GM23248 (cell line): ENCODE data around the gene ACKR3. TPM values are rescaled to one million over a fixed set of nuclear protein-coding genes. Genes with fewer than 3 reads are reported as not detected.

ENCODE experiments used
- DNase-seq: peaks from one replicate; pipeline ENCODE4 v3.0.0-alpha.2; 2015
- H2AFZ ChIP-seq: fragments of 200-600 bp; sonication (generic); 2 replicates; pipeline ENCODE4 v1.6.1; 2016; ENCODE audit warnings: antibody characterized with exemption
- H3F3A ChIP-seq: fragments of 200-600 bp; sonication (generic); 2 replicates; pipeline ENCODE4 v1.6.1; 2016; ENCODE audit warnings: mild to moderate bottlenecking, antibody characterized with exemption, mixed run types; ENCODE audit not compliant: insufficient read depth
- H3K27ac ChIP-seq: fragments of 200-600 bp; sonication (generic); 2 replicates; pipeline ENCODE4 v1.5.1; 2016; ENCODE audit warnings: mild to moderate bottlenecking
- H3K27me3 ChIP-seq: fragments of 200-600 bp; sonication (generic); replicated peaks from 2 replicates; pipeline ENCODE4 v1.6.1; 2016; ENCODE audit warnings: mild to moderate bottlenecking; ENCODE audit not compliant: insufficient read depth
- H3K36me3 ChIP-seq: fragments of 200-600 bp; sonication (generic); 2 replicates; pipeline ENCODE4 v1.6.1; 2016; ENCODE audit warnings: low read depth, mild to moderate bottlenecking
- H3K4me1 ChIP-seq: fragments of 200-600 bp; sonication (generic); 2 replicates; pipeline ENCODE4 v1.6.1; 2016; ENCODE audit warnings: mild to moderate bottlenecking; ENCODE audit not compliant: insufficient read depth
- H3K4me2 ChIP-seq: fragments of 200-600 bp; sonication (generic); one replicate; pipeline ENCODE4 v1.6.1; 2016; ENCODE audit warnings: mild to moderate bottlenecking; ENCODE audit not compliant: unreplicated experiment
- H3K4me3 ChIP-seq: fragments of 200-600 bp; sonication (generic); 2 replicates; pipeline ENCODE4 v1.5.1; 2016; ENCODE audit warnings: mild to moderate bottlenecking
- H3K79me2 ChIP-seq: fragments of 200-600 bp; sonication (generic); 2 replicates; pipeline ENCODE4 v1.6.1; 2016; ENCODE audit warnings: mild to moderate bottlenecking; ENCODE audit not compliant: insufficient read depth
- H3K9ac ChIP-seq: fragments of 200-600 bp; sonication (generic); 2 replicates; pipeline ENCODE4 v1.6.1; 2016; ENCODE audit warnings: mild to moderate bottlenecking
- H3K9me2 ChIP-seq: fragments of 200-600 bp; sonication (generic); 2 replicates; pipeline ENCODE4 v1.6.1; 2016; ENCODE audit warnings: mixed run types, mild to moderate bottlenecking, moderate library complexity; ENCODE audit not compliant: insufficient read depth
- H3K9me3 ChIP-seq: fragments of 200-600 bp; sonication (generic); one replicate; pipeline ENCODE4 v1.6.1; 2017; ENCODE audit warnings: low read depth
- H4K20me1 ChIP-seq: fragments of 200-600 bp; sonication (generic); 2 replicates; pipeline ENCODE4 v1.6.0; 2016; ENCODE audit not compliant: insufficient read depth
- EZH2 ChIP-seq: fragments of 200-600 bp; sonication (generic); IDR thresholded peaks from 2 replicates; pipeline ENCODE4 v1.6.1; 2018; ENCODE audit warnings: antibody characterized with exemption, mild to moderate bottlenecking; ENCODE audit not compliant: insufficient read depth, poor library complexity, severe bottlenecking
- EZH2phosphoT487 ChIP-seq: fragments of 200-600 bp; sonication (generic); IDR thresholded peaks from 2 replicates; pipeline ENCODE4 v1.6.1; 2018; ENCODE audit warnings: antibody characterized with exemption, moderate library complexity, mild to moderate bottlenecking, low read depth; ENCODE audit not compliant: insufficient read depth
- WGBS, 2 experiments: methylation state at CpG; one replicate each; pipeline ENCODE4 v1.1.6; 2015 to 2017; ENCODE audit warnings: low lambda C conversion rate in 2 of 2, low coverage in 1 of 2; ENCODE audit errors: missing lambda C conversion rate in 2 of 2; 5-methylcytosine and 5-hydroxymethylcytosine counted together
- in situ Hi-C: fragments of 300-500 bp; cut with MboI; formaldehyde crosslinking; loops from 2 replicates; pipeline ENCODE4 v1.15.0; 2020
- polyA plus RNA-seq: library from polyadenylated mRNA; unstranded; fragments of >200 nt; fragmentation: Nextera tagmentation; extraction: Ambion mirVana; gene quantifications from 2 replicates; pipeline ENCODE4 v1.2.1, GENCODE V29; 2016
- total RNA-seq: library from RNA; depleted of rRNA; stranded (reverse); fragments of >200 nt; shearing (Covaris generic); gene quantifications from 2 replicates; pipeline ENCODE4 v1.2.3, GENCODE V29; 2014; rRNA removed

ACKR3 gene
- 6.1 and 10.1 TPM in 2 replicates for total RNA-seq
- polyA plus RNA-seq, result 8.5 and 10.4 TPM in 2 replicates

- H3K9ac ChIP-seq, result peak within 1 kb of the TSS; percentile 67
- no peaks in the 10 kb centered on the region for H3K9me3 ChIP-seq
- DNase-seq, result peak; percentile 85
- H3K79me2 ChIP-seq, result no peaks in the 10 kb centered on the region
- no peaks in the 10 kb centered on the region for H4K20me1 ChIP-seq
- peaks cover 12% of the 10 kb centered on the region; the same call in 1 of the 2 replicates for H3F3A ChIP-seq
- TF ChIP-seq EZH2 (no peak), EZH2phosphoT487 (no peak)
- peak within 1 kb of the TSS; percentile 77 for H3K4me2 ChIP-seq
- H2AFZ ChIP-seq, result no peak within 1 kb of the TSS; the same call in 1 of the 2 replicates
- H3K27ac ChIP-seq, result peak within 1 kb of the TSS; percentile 16; the same call in 1 of the 2 replicates
- no peaks in the 10 kb centered on the region for H3K9me2 ChIP-seq
- in situ Hi-C loops, result no loop called here
- H3K27me3 ChIP-seq, result peaks cover 70% of the 10 kb centered on the region
- H3K36me3 ChIP-seq, result no peaks in the 10 kb centered on the region
- peaks cover 4% of the 10 kb centered on the region; the same call in 1 of the 2 replicates for H3K4me1 ChIP-seq
- WGBS, 2 experiments, result 4% methylated on average over 10 of the region's 10 CpGs
- peak within 1 kb of the TSS; percentile 65 for H3K4me3 ChIP-seq
Measured at GRCh38 chr2:236569573-236569973, at the start of gene ACKR3. Gene ACKR3, plus strand, starts transcription at chr2:236569825. Its CDS starts 10,641 bp downstream, at chr2:236580466.

DNA sequence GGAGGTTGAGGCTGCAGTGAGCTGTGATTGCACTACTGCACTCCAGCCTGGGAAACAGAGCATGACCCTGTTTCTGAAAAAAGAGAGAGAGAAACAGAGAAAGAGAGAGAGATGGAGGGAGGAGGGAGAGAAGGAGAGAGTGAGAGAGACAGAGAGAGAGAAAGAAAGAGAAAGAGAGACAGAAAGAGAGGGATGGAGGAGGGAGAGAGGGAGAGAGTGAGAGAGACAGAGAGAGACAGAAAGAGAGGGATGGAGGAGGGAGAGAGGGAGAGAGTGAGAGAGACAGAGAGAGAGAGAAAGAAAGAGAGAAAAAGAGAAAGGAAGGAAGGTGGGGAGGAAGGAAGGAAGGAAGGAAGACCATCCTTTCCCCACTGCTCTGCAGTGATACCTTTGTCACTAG is 48.1 kb upstream of the ACKR3 start:
- H4K20me1 ChIP-seq, result no peaks in the 10 kb centered on the region
- H3K27me3 ChIP-seq, result peaks cover 36% of the 10 kb centered on the region
- H3K9me3 ChIP-seq, result no peaks in the 10 kb centered on the region
- H3K4me1 ChIP-seq, result no peaks in the 10 kb centered on the region; the same call in 1 of the 2 replicates
- no peaks in the 10 kb centered on the region for H3K36me3 ChIP-seq
- no peaks in the 10 kb centered on the region for H3K9me2 ChIP-seq
- no peak overlapping the region for H3K4me2 ChIP-seq
- H3K27ac ChIP-seq, result no peak overlapping the region
- no peak for DNase-seq
- H3K4me3 ChIP-seq, result no peak overlapping the region
- H3K9ac ChIP-seq, result no peak overlapping the region
- TF ChIP-seq EZH2phosphoT487, result no peak
- in situ Hi-C loops, result loop anchor here (25.0 kb wide), 1 partner anchor 516 kb away; no protein-coding TSS in a partner anchor
- no peaks in the 10 kb centered on the region for H3K79me2 ChIP-seq
- no peak overlapping the region for H2AFZ ChIP-seq
- H3F3A ChIP-seq, result no peaks in the 10 kb centered on the region

DNA sequence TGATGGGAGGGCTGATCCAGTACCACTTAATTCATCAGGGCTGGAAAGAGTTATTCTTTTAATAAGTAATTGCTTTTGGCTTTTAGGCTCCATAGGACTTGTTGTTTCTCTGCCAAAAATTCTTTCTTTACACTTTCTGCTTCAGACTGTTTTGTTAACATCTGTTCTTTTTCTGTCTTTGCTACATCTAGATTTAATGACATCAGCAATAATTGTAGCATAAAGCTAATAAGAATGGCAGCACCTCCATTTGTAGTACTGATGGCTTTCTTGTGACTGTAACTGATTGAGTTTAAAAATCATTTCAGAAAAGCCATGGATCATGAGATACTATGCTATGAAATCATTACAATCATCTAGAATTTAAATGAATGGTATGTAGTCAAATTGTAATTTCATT is 46.4 kb upstream of the ACKR3 start:
- Histone ChIP-seq H3K9ac (no peak overlapping the region), H3K27ac (no peak overlapping the region), H2AFZ (no peak overlapping the region), H4K20me1 (no peaks in the 10 kb centered on the region), H3K4me1 (no peaks in the 10 kb centered on the region; the same call in 1 of the 2 replicates), H3K9me3 (no peaks in the 10 kb centered on the region), H3F3A (no peaks in the 10 kb centered on the region), H3K27me3 (peaks cover 31% of the 10 kb centered on the region), H3K4me3 (no peak overlapping the region), H3K4me2 (no peak overlapping the region), H3K36me3 (no peaks in the 10 kb centered on the region), H3K79me2 (no peaks in the 10 kb centered on the region), H3K9me2 (no peaks in the 10 kb centered on the region)
- DNase-seq, result no peak
- TF ChIP-seq EZH2phosphoT487, result no peak
- TF ChIP-seq EZH2, result no peak
- in situ Hi-C loops, result loop anchor here (25.0 kb wide), 1 partner anchor 514 kb away; no protein-coding TSS in a partner anchor

DNA sequence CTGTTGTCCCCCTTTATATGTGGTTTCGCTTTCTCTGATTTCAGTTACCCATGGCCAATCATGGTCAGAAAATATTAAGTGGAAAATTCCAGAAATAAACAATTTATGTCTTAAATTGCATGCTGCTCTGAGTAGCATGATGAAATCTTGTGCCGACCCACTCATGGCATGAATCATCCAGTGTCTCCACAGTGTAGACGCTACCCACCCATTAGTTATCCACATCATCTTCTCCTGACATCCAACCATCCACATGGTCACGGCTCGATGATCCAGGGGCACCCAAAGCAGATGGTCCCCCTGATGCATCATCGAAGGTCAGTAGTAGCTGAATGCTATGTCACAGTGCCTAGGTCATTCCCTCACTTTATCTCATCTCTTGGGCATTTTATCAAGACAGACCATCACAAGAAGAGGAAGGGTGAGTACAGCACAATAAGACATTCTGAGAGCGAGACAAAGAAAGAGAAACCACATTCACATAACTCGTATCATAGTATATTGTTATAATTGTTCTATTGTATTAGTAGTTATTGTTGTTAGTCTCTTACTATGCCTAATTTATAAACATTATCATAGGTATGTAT is 44.1 kb upstream of the ACKR3 start:
- H2AFZ ChIP-seq, result no peak overlapping the region
- H3K27me3 ChIP-seq, result peaks cover 21% of the 10 kb centered on the region
- H3K36me3 ChIP-seq, result no peaks in the 10 kb centered on the region
- no peaks in the 10 kb centered on the region for H4K20me1 ChIP-seq
- H3K4me3 ChIP-seq, result no peak overlapping the region
- TF ChIP-seq EZH2 (no peak), EZH2phosphoT487 (no peak)
- H3K4me2 ChIP-seq, result no peak overlapping the region
- H3K27ac ChIP-seq, result no peak overlapping the region
- no peaks in the 10 kb centered on the region for H3K9me3 ChIP-seq
- H3K4me1 ChIP-seq, result no peaks in the 10 kb centered on the region; the same call in 1 of the 2 replicates
- WGBS, 2 experiments, result 57 to 59% methylated on average over 8 of the region's 8 CpGs
- H3K79me2 ChIP-seq, result no peaks in the 10 kb centered on the region
- no peaks in the 10 kb centered on the region for H3K9me2 ChIP-seq
- in situ Hi-C loops, result no loop called here
- DNase-seq, result peak; percentile 55
- H3F3A ChIP-seq, result no peaks in the 10 kb centered on the region
- no peak overlapping the region for H3K9ac ChIP-seq
